K562 (cell line): ENCODE data around the gene SYNRG. TPM values are rescaled to one million over a fixed set of nuclear protein-coding genes. Genes with fewer than 3 reads are reported as not detected.

Experiments
- ATAC-seq: fragments of 200-7000 bp; cut with Tn5 transposase; 3 replicates; pipeline ENCODE4 v1.9.1; 2020; ENCODE audit warnings: moderate library complexity
- BruUV-seq: library from RNA; stranded (reverse); fragments of 400-500 nt; replicated peaks from 2 replicates; lab custom pipeline; 2021; lab: Mats Ljungman, UMichigan
- CTCF ChIA-PET: fragments of 300-600 bp; formaldehyde crosslinking; extraction: SDS; loops from one replicate; lab custom pipeline; 2021; ENCODE audit warnings: low intra/inter-chr PET ratio; lab: Yijun Ruan, JAX
- POLR2A ChIA-PET: fragments of 300-600, 350-650 bp; sonication (Branson Sonifier 250); formaldehyde crosslinking; extraction: SDS; loops from one replicate; lab custom pipeline; 2021; ENCODE audit warnings: antibody characterized with exemption, inconsistent platforms; lab: Yijun Ruan, JAX
- DNase-seq, 4 experiments: peaks; one replicate each; pipeline versions ENCODE4 v3.0.0 to v3.0.0-alpha.2; 2011 to 2018; ENCODE audit warnings: low spot score in 3 of 4, mixed read lengths in 3 of 4; ENCODE audit errors: extremely low read depth in 1 of 4
- FAIRE-seq: peaks from 2 replicates; lab custom pipeline; 2011; peaks lifted over from hg19 to GRCh38; lab: Jason Lieb, UNC
- H2AFZ ChIP-seq: 2 replicates; pipeline ENCODE4 v1.6.0; 2011; ENCODE audit warnings: low read depth, low read length, control low read depth, inconsistent platforms
- H3K27ac ChIP-seq: fragments of 200-600 bp; 3 replicates; pipeline ENCODE4 v1.8.0; 2011; ENCODE audit warnings: low read depth, mild to moderate bottlenecking, control low read depth, inconsistent platforms, low read length, moderate library complexity, mixed read lengths; ENCODE audit errors: extremely low read depth
- H3K27me3 ChIP-seq, 2 experiments: fragments of 300-600 bp in 1 of 2; 2 replicates in 1 of 2; 3 replicates in 1 of 2; pipeline versions ENCODE4 v1.6.0 to v1.8.0; 2011; ENCODE audit warnings: inconsistent platforms in 2 of 2, low read length in 2 of 2, mild to moderate bottlenecking in 1 of 2, mixed read lengths in 1 of 2, moderate library complexity in 1 of 2; ENCODE audit not compliant: control insufficient read depth in 2 of 2, insufficient read depth in 2 of 2
- H3K36me3 ChIP-seq: fragments of 300-600 bp; 3 replicates; pipeline ENCODE4 v1.8.0; 2011; ENCODE audit warnings: mild to moderate bottlenecking, low read length, inconsistent platforms; ENCODE audit not compliant: control insufficient read depth, insufficient read depth
- H3K4me1 ChIP-seq, 2 experiments: fragments of 200-600 bp in 1 of 2; replicated peaks in 1 of 2; 2 replicates in 1 of 2; 3 replicates in 1 of 2; pipeline versions ENCODE4 v1.5.1 to v1.8.0; 2011; ENCODE audit warnings: inconsistent platforms in 2 of 2, low read length in 2 of 2, mild to moderate bottlenecking in 1 of 2, mixed read lengths in 1 of 2, moderate library complexity in 1 of 2; ENCODE audit not compliant: control insufficient read depth in 2 of 2, insufficient read depth in 2 of 2
- H3K4me2 ChIP-seq: 2 replicates; pipeline ENCODE4 v1.6.1; 2011; ENCODE audit warnings: low read length, control low read depth, inconsistent platforms, mixed read lengths; ENCODE audit not compliant: insufficient read depth
- H3K4me3 ChIP-seq: fragments of 200-600 bp; sonication (generic), shearing (Covaris generic); 2 replicates; pipeline ENCODE4 v1.5.1; 2016; ENCODE audit warnings: control low read depth, inconsistent platforms
- H3K79me2 ChIP-seq: fragments of 200-600 bp; 3 replicates; pipeline ENCODE4 v1.8.0; 2011; ENCODE audit warnings: low read length, inconsistent platforms; ENCODE audit not compliant: control insufficient read depth, insufficient read depth
- H3K9ac ChIP-seq, 2 experiments: 2 replicates each; pipeline versions ENCODE4 v1.6.0 to v1.6.1; 2011; ENCODE audit warnings: low read depth in 2 of 2, low read length in 2 of 2, control low read depth in 1 of 2, inconsistent platforms in 1 of 2, mild to moderate bottlenecking in 1 of 2, mixed read lengths in 1 of 2; ENCODE audit not compliant: insufficient read depth in 1 of 2
- H3K9me1 ChIP-seq: one replicate; pipeline ENCODE4 v1.6.0; 2011; ENCODE audit warnings: inconsistent platforms, mild to moderate bottlenecking, low read length, moderate library complexity; ENCODE audit not compliant: control insufficient read depth, insufficient read depth
- H3K9me3 ChIP-seq: replicated peaks from 2 replicates; pipeline ENCODE4 v1.5.1; 2011; ENCODE audit warnings: low read depth, low read length, inconsistent platforms; ENCODE audit not compliant: control insufficient read depth, insufficient read depth
- H4K20me1 ChIP-seq: replicated peaks from 2 replicates; pipeline ENCODE4 v1.6.1; 2011; ENCODE audit warnings: low read length, inconsistent platforms, mixed read lengths; ENCODE audit not compliant: control insufficient read depth, insufficient read depth
- BCLAF1 ChIP-seq, 2 experiments: fragments of 450-650 bp in 1 of 2; IDR thresholded peaks; 2 replicates each; pipeline ENCODE4 v1.6.1; 2011 to 2017; ENCODE audit warnings: low read depth in 2 of 2, antibody characterized with exemption in 1 of 2, borderline replicate concordance in 1 of 2, low read length in 1 of 2, mild to moderate bottlenecking in 1 of 2, mixed read lengths in 1 of 2; ENCODE audit not compliant: control insufficient read depth in 1 of 2
- E4F1 ChIP-seq: fragments of 250-450 bp; sonication (Bioruptor Pico); IDR thresholded peaks from 2 replicates; pipeline ENCODE4 v1.5.0; 2021; ENCODE audit warnings: mild to moderate bottlenecking, borderline replicate concordance
- ESRRB ChIP-seq: fragments of 250-450 bp; sonication (Bioruptor Pico); IDR thresholded peaks from 2 replicates; pipeline ENCODE4 v1.5.0; 2020; ENCODE audit warnings: mild to moderate bottlenecking, moderate library complexity, borderline replicate concordance
- EWSR1 ChIP-seq: fragments of 450-650 bp; IDR thresholded peaks from 2 replicates; pipeline ENCODE4 v1.6.1; 2018; ENCODE audit warnings: borderline replicate concordance, mild to moderate bottlenecking, low read depth, moderate library complexity; ENCODE audit not compliant: partially characterized antibody
- NCOR1 ChIP-seq: fragments of 450-650 bp; IDR thresholded peaks from 2 replicates; pipeline ENCODE4 v1.6.1; 2016; ENCODE audit warnings: mild to moderate bottlenecking, moderate library complexity
- NEUROD1 ChIP-seq: fragments of 150-350 bp; IDR thresholded peaks from 2 replicates; pipeline ENCODE4 v1.6.1; 2014; ENCODE audit warnings: borderline replicate concordance, low read length, low read depth; ENCODE audit not compliant: partially characterized antibody
- PREB ChIP-seq: sonication (generic); formaldehyde crosslinking; IDR thresholded peaks from 2 replicates; pipeline ENCODE4 v1.8.1; 2023; ENCODE audit warnings: mild to moderate bottlenecking, missing genetic modification reagents
- RB1 ChIP-seq: fragments of 450-650 bp; IDR thresholded peaks from 2 replicates; pipeline ENCODE4 v1.6.1; 2017; ENCODE audit warnings: low read depth, mild to moderate bottlenecking
- TAL1 ChIP-seq: fragments of 450-650 bp; IDR thresholded peaks from 2 replicates; pipeline ENCODE4 v1.6.1; 2016; ENCODE audit warnings: mild to moderate bottlenecking
- ZBED1 ChIP-seq: IDR thresholded peaks from 2 replicates; pipeline ENCODE4 v1.6.1; 2014
- ZFPM2 ChIP-seq: fragments of 250-450 bp; sonication (Bioruptor Pico); IDR thresholded peaks from 2 replicates; pipeline ENCODE4 v1.5.1; 2022; ENCODE audit warnings: mild to moderate bottlenecking
- ZNF436 ChIP-seq: fragments of 250-450, 450-650 bp; sonication (Bioruptor Pico); formaldehyde crosslinking; IDR thresholded peaks from 2 replicates; pipeline ENCODE4 v1.7.0; 2020; ENCODE audit warnings: mild to moderate bottlenecking
- ZNF511 ChIP-seq: sonication (generic); formaldehyde crosslinking; IDR thresholded peaks from 2 replicates; pipeline ENCODE4 v1.8.0; 2022; ENCODE audit warnings: mild to moderate bottlenecking, missing genetic modification reagents
- ZNF57 ChIP-seq: fragments of 450-650 bp; formaldehyde crosslinking; IDR thresholded peaks from 2 replicates; pipeline ENCODE4 v1.4.0; 2020; ENCODE audit warnings: mild to moderate bottlenecking, moderate library complexity
- ZNF589 ChIP-seq: fragments of 200-800 bp; sonication (Bioruptor generic); IDR thresholded peaks from 2 replicates; pipeline ENCODE4 v1.6.1; 2016; ENCODE audit warnings: low read depth, missing genetic modification characterization, missing compliant biosample characterization
- WGBS: fragments of 100-300 bp; shearing (Covaris generic); methylation state at CpG from one replicate; pipeline ENCODE4 v1.1.6; 2016; ENCODE audit warnings: low coverage, mixed read lengths; ENCODE audit not compliant: insufficient coverage; ENCODE audit errors: missing lambda C conversion rate; 5-methylcytosine and 5-hydroxymethylcytosine counted together
- in situ Hi-C: fragments of 300-500 bp; cut with MboI; formaldehyde crosslinking; loops from 4 replicates; pipeline ENCODE4 v1.15.0; 2018; ENCODE audit warnings: inconsistent platforms, mixed read lengths
- intact Hi-C: fragments of 100-400 bp; cut with micrococcal nuclease; formaldehyde crosslinking; loops from 2 replicates; pipeline ENCODE4 v1.14.2; 2022
- polyA plus RNA-seq, 8 experiments: library from polyadenylated mRNA; depleted of rRNA in 4 of 8; stranded (reverse) in 5 of 8; unstranded in 3 of 8; fragments of >200 nt; fragmentation: Nextera tagmentation in 2 of 8; fragmentation: Illumina TruSeq in 1 of 8; extraction: Ambion mirVana in 2 of 8; extraction: Trizol in 1 of 8; gene quantifications; 2 replicates each; pipeline versions ENCODE4 v1.2.1 to v1.2.3, GENCODE V29; 2011 to 2014; ENCODE audit warnings: inconsistent platforms in 1 of 8, missing spikeins in 1 of 8
- total RNA-seq, 7 experiments: library from RNA; depleted of rRNA in 6 of 7; stranded (reverse); fragments of >200 nt in 6 of 7; fragmentation: Illumina TruSeq in 2 of 7; extraction: Trizol in 2 of 7; gene quantifications; 2 replicates each; pipeline versions ENCODE4 v1.2.1 to v1.2.3, GENCODE V29; 2011 to 2021; ENCODE audit warnings: low replicate concordance in 1 of 7

Gene SYNRG
- total and polyA plus RNA-seq, 9 of the 15 experiments (the other 6 are each of a cell fraction or from before 2014, with no cell fraction given) = 2.9 to 28.2 (median 15.1) TPM

- TF ChIP-seq TAL1 = no peak
- no peak for TF ChIP-seq ZFPM2 (CRISPR knock-in tag)
- TF ChIP-seq, all 486 proteins: peak for 0
These were observed 62.9 kb downstream of the SYNRG start (continued) for GRCh38 chr17:37546302-37546701.

GRCh38 chr17:37545486-37545885, 63.7 kb downstream of the SYNRG start:
- no peaks in the 10 kb centered on the region for H4K20me1 ChIP-seq
- no peaks in the 10 kb centered on the region for H3K27me3 ChIP-seq
- H3K9me1 ChIP-seq = no peaks in the 10 kb centered on the region
- no TSS peak for BruUV-seq
- FAIRE-seq = no peak
- intact Hi-C loops = no loop called here
- no peak for DNase-seq
- POLR2A ChIA-PET = no interaction called here
- no peaks in the 10 kb centered on the region for H3K9me3 ChIP-seq
- no peak overlapping the region for H3K27ac ChIP-seq
- CTCF ChIA-PET = no interaction called here
- no peak overlapping the region for H3K4me2 ChIP-seq
- H3K4me3 ChIP-seq = no peak overlapping the region
- no peaks in the 10 kb centered on the region for H3K4me1 ChIP-seq
- H3K79me2 ChIP-seq = no peaks in the 10 kb centered on the region
- no peak overlapping the region for H3K9ac ChIP-seq
- peaks cover 25% of the 10 kb centered on the region for H3K36me3 ChIP-seq
- 100% methylated on average over 2 of the region's 2 CpGs for WGBS
- no peak overlapping the region for H2AFZ ChIP-seq
- in situ Hi-C loops = no loop called here
- no peak for ATAC-seq
- no peak for TF ChIP-seq RB1
- no peak for TF ChIP-seq ZNF589 (CRISPR knock-in tag)
- no peak for TF ChIP-seq EWSR1
- no peak for TF ChIP-seq ZNF57 (CRISPR knock-in tag)
- no peak for TF ChIP-seq BCLAF1 (IDR thresholded peaks at IDR 0.05; ENCODE audit: borderline replicate concordance in 1 of 2, control insufficient read depth in 1 of 2, low read depth in 2 of 2, low read length in 1 of 2)
- no peak for TF ChIP-seq E4F1
- no peak for TF ChIP-seq ZNF436 (CRISPR knock-in tag)
- TF ChIP-seq NCOR1 = no peak
- TF ChIP-seq NEUROD1 = no peak
- no peak for TF ChIP-seq PREB (CRISPR knock-in tag)
- no peak for TF ChIP-seq ESRRB
- no peak for TF ChIP-seq ZBED1
- no peak for TF ChIP-seq ZNF511
